ENCODE results near the gene AMIGO2.

- TF ChIP-seq CTCF (IDR thresholded peaks at IDR 0.05) (no peak), POLR2A (IDR thresholded peaks at IDR 0.05) (no peak)
Observed at GRCh38 chr12:47084172-47084571, 4.4 kb upstream of the AMIGO2 start.

Data from Peyer's patch (tissue), 4 donors.